ENCODE measurements around the gene RELN.

The RELN gene

GRCh38 chr7:103751311-103751880 lies 238.1 kb downstream of the RELN start:
- TF ChIP-seq PATZ1 (CRISPR knock-in tag; IDR thresholded peaks at IDR 0.05; ENCODE audit: borderline replicate concordance) = no peak
- no peak for TF ChIP-seq OSR1 (CRISPR knock-in tag; IDR thresholded peaks at IDR 0.05)
- TF ChIP-seq ZFP3 (CRISPR knock-in tag; IDR thresholded peaks at IDR 0.05) = no peak
- no peak for TF ChIP-seq PPARA (CRISPR knock-in tag; IDR thresholded peaks at IDR 0.05; ENCODE audit: borderline replicate concordance)
- no peak for ATAC-seq

GRCh38 chr7:103748680-103749079 lies 240.8 kb downstream of the RELN start:
- TF ChIP-seq TOX (CRISPR knock-in tag; IDR thresholded peaks at IDR 0.05; ENCODE audit: borderline replicate concordance) = no peak
- no peak for TF ChIP-seq POU6F1 (CRISPR knock-in tag; IDR thresholded peaks at IDR 0.05; ENCODE audit: borderline replicate concordance, low read depth)
- no peak for ATAC-seq

GRCh38 chr7:103735377-103735776 lies 254.1 kb downstream of the RELN start:
- TF ChIP-seq ZNF70 (CRISPR knock-in tag; IDR thresholded peaks at IDR 0.05) (no peak), GLIS3 (CRISPR knock-in tag; IDR thresholded peaks at IDR 0.05) (no peak), TSHZ2 (CRISPR knock-in tag; IDR thresholded peaks at IDR 0.05) (no peak), POU6F1 (CRISPR knock-in tag; IDR thresholded peaks at IDR 0.05; ENCODE audit: borderline replicate concordance, low read depth) (no peak; the same call in 1 of the 2 replicates), OSR1 (CRISPR knock-in tag; IDR thresholded peaks at IDR 0.05) (no peak), TOX (CRISPR knock-in tag; IDR thresholded peaks at IDR 0.05; ENCODE audit: borderline replicate concordance) (no peak), CREB5 (CRISPR knock-in tag; IDR thresholded peaks at IDR 0.05; ENCODE audit: low read depth) (peak; percentile 99), ESRRG (CRISPR knock-in tag; IDR thresholded peaks at IDR 0.05) (peak; percentile 72; the same call in 1 of the 2 replicates), ZNF565 (CRISPR knock-in tag; conservative IDR thresholded peaks at IDR 0.05; ENCODE audit: low read depth) (peak; percentile 76), PATZ1 (CRISPR knock-in tag; IDR thresholded peaks at IDR 0.05; ENCODE audit: borderline replicate concordance) (peak; percentile 79; the same call in 1 of the 2 replicates), ISL1 (CRISPR knock-in tag; IDR thresholded peaks at IDR 0.05) (peak; percentile 99)
- no peak; the same call in 2 of the 3 replicates for ATAC-seq

GRCh38 chr7:103731169-103731568 lies 258.3 kb downstream of the RELN start:
- ATAC-seq = no peak
- TF ChIP-seq BACH2 (CRISPR knock-in tag; IDR thresholded peaks at IDR 0.05; ENCODE audit: borderline replicate concordance) (no peak), CREB5 (CRISPR knock-in tag; IDR thresholded peaks at IDR 0.05; ENCODE audit: low read depth) (no peak), ZNF565 (CRISPR knock-in tag; conservative IDR thresholded peaks at IDR 0.05; ENCODE audit: low read depth) (no peak), CSDC2 (CRISPR knock-in tag; IDR thresholded peaks at IDR 0.05) (no peak), POU6F1 (CRISPR knock-in tag; IDR thresholded peaks at IDR 0.05; ENCODE audit: borderline replicate concordance, low read depth) (no peak), SNAI2 (CRISPR knock-in tag; IDR thresholded peaks at IDR 0.05) (no peak), PATZ1 (CRISPR knock-in tag; IDR thresholded peaks at IDR 0.05; ENCODE audit: borderline replicate concordance) (no peak), PPARA (CRISPR knock-in tag; IDR thresholded peaks at IDR 0.05; ENCODE audit: borderline replicate concordance) (no peak), OSR1 (CRISPR knock-in tag; IDR thresholded peaks at IDR 0.05) (no peak)

Data from SK-N-SH treated with all-trans-retinoic acid at 6 μM for 48 hours (cell line).